GM19463 (cell line): Measurements from ENCODE around the gene KIDINS220.

ENCODE experiments used
- ATAC-seq: cut with Tn5 transposase; IDR thresholded peaks from one replicate; pipeline ENCODE4 v1.9.1; 2021; ENCODE audit warnings: mild to moderate bottlenecking, moderate library complexity; ENCODE audit not compliant: unreplicated experiment

Gene KIDINS220

GRCh38 chr2:8851811-8852560 lies 14.6 kb upstream of the KIDINS220 start:
- ATAC-seq, result no peak

- no peak for ATAC-seq
Measured at GRCh38 chr2:8850845-8851487, 13.6 kb upstream of the KIDINS220 start.

GRCh38 chr2:8849327-8849726 lies 11.9 kb upstream of the KIDINS220 start:
- ATAC-seq, result no peak

GRCh38 chr2:8848328-8849100 lies 11.1 kb upstream of the KIDINS220 start:
- no peak for ATAC-seq

- ATAC-seq, result no peak
Measured at GRCh38 chr2:8847400-8847799, 10.0 kb upstream of the KIDINS220 start.

GRCh38 chr2:8841932-8842331 lies 4.5 kb upstream of the KIDINS220 start:
- ATAC-seq, result no peak

GRCh38 chr2:8840475-8841091 lies 3.2 kb upstream of the KIDINS220 start:
- no peak for ATAC-seq

GRCh38 chr2:8839189-8839965 lies 2.0 kb upstream of the KIDINS220 start:
- ATAC-seq, result no peak

- ATAC-seq, result no peak
Measured at GRCh38 chr2:8837795-8838140, 355 bp upstream of the KIDINS220 start.

- ATAC-seq, result no peak
Measured at GRCh38 chr2:8835279-8835678, 2.1 kb downstream of the KIDINS220 start.

- no peak for ATAC-seq
Measured at GRCh38 chr2:8833853-8834252, 3.6 kb downstream of the KIDINS220 start.

GRCh38 chr2:8831516-8831915 lies 5.9 kb downstream of the KIDINS220 start:
- ATAC-seq, result no peak

GRCh38 chr2:8827729-8828128 lies 9.7 kb downstream of the KIDINS220 start:
- ATAC-seq, result no peak

GRCh38 chr2:8822218-8822617 lies 15.2 kb downstream of the KIDINS220 start:
- no peak for ATAC-seq

- no peak for ATAC-seq
Measured at GRCh38 chr2:8821276-8822217, 15.9 kb downstream of the KIDINS220 start.

- ATAC-seq, result no peak
Measured at GRCh38 chr2:8819948-8820347, 17.5 kb downstream of the KIDINS220 start.

GRCh38 chr2:8819194-8819593 lies 18.2 kb downstream of the KIDINS220 start:
- ATAC-seq, result no peak

- ATAC-seq, result no peak
Measured at GRCh38 chr2:8817221-8817620, 20.2 kb downstream of the KIDINS220 start.

- ATAC-seq, result no peak
Measured at GRCh38 chr2:8806885-8807704, 30.3 kb downstream of the KIDINS220 start.
